Fibroblast of lung (primary cell): ENCODE results near the gene EFHC1. TPM values are rescaled to one million over a fixed set of nuclear protein-coding genes. Genes with fewer than 3 reads are reported as not detected.

Source experiments
- DNase-seq, 2 donors: peaks; one replicate each; pipeline versions ENCODE4 v3.0.0 to v3.0.0-alpha.2; 2010; ENCODE audit warnings: low read depth in 2 of 2
- H2AFZ ChIP-seq: 2 replicates; pipeline ENCODE4 v1.5.1; 2012; ENCODE audit warnings: low read length, control low read depth, inconsistent platforms
- H3K27ac ChIP-seq: 2 replicates; pipeline ENCODE4 v1.5.1; 2011; ENCODE audit warnings: low read length, control low read depth; ENCODE audit not compliant: insufficient read depth
- H3K27me3 ChIP-seq: 2 replicates; pipeline ENCODE4 v1.5.1; 2011; ENCODE audit warnings: mild to moderate bottlenecking, low read length; ENCODE audit not compliant: control insufficient read depth, insufficient read depth
- H3K36me3 ChIP-seq: 2 replicates; pipeline ENCODE4 v1.5.1; 2011; ENCODE audit warnings: low read length; ENCODE audit not compliant: control insufficient read depth, insufficient read depth
- H3K4me1 ChIP-seq: 2 replicates; pipeline ENCODE4 v1.5.1; 2011; ENCODE audit warnings: low read length; ENCODE audit not compliant: control insufficient read depth, insufficient read depth; ENCODE audit errors: extremely low read depth
- H3K4me2 ChIP-seq: 2 replicates; pipeline ENCODE4 v1.5.1; 2011; ENCODE audit warnings: low read length, control low read depth; ENCODE audit not compliant: insufficient read depth; ENCODE audit errors: extremely low read depth
- H3K4me3 ChIP-seq, 4 experiments: fragments of 200-600 bp in 1 of 4; sonication (generic) in 1 of 4; replicated peaks in 1 of 4; 2 replicates each; pipeline ENCODE4 v1.5.1; 2011 to 2016; ENCODE audit warnings: low read length in 4 of 4, low read depth in 3 of 4, mild to moderate bottlenecking in 3 of 4, control low read depth in 2 of 4, inconsistent platforms in 1 of 4, mixed read lengths in 1 of 4; ENCODE audit not compliant: insufficient read depth in 1 of 4; ENCODE audit errors: control extremely low read depth in 1 of 4
- H3K79me2 ChIP-seq: 2 replicates; pipeline ENCODE4 v1.5.1; 2012; ENCODE audit warnings: mild to moderate bottlenecking, low read length, inconsistent platforms; ENCODE audit not compliant: control insufficient read depth, insufficient read depth
- H3K9ac ChIP-seq: 2 replicates; pipeline ENCODE4 v1.5.1; 2011; ENCODE audit warnings: mild to moderate bottlenecking, low read length, control low read depth; ENCODE audit not compliant: insufficient read depth
- H3K9me3 ChIP-seq: 2 replicates; pipeline ENCODE4 v1.5.1; 2012; ENCODE audit warnings: low read depth, low read length; ENCODE audit not compliant: control insufficient read depth, insufficient read depth
- H4K20me1 ChIP-seq: 2 replicates; pipeline ENCODE4 v1.5.1; 2011; ENCODE audit warnings: low read length; ENCODE audit not compliant: control insufficient read depth, insufficient read depth; ENCODE audit errors: extremely low read depth
- EZH2 ChIP-seq: IDR thresholded peaks from 2 replicates; pipeline ENCODE4 v1.5.1; 2012; ENCODE audit warnings: low read length, control low read depth, mild to moderate bottlenecking; ENCODE audit errors: missing control alignments
- polyA plus RNA-seq, 2 donors: library from polyadenylated mRNA; depleted of rRNA in 1 of 2; stranded (reverse) in 1 of 2; unstranded in 1 of 2; fragments of >200 nt; gene quantifications; 2 replicates each; pipeline ENCODE4 v1.2.1, GENCODE V29; 2011 to 2012; ENCODE audit warnings: missing spikeins in 1 of 2
- total RNA-seq: library from RNA; depleted of rRNA; stranded (reverse); fragments of >200 nt; gene quantifications from 2 replicates; pipeline ENCODE4 v1.2.1, GENCODE V29; 2014
- TF ChIP-seq, protein P1 (sequence below), 2 donors: IDR thresholded peaks in 1 of 2; conservative IDR thresholded peaks in 1 of 2; 1 replicate in 1 of 2; 2 replicates in 1 of 2; pipeline ENCODE4 v1.5.1; 2011 to 2012; ENCODE audit warnings: low read length in 2 of 2, control low read depth in 1 of 2, inconsistent platforms in 1 of 2, low read depth in 1 of 2, mild to moderate bottlenecking in 1 of 2

Gene EFHC1
- total and polyA plus RNA-seq, 2 donors (not counting 1 experiment from before 2014, with no cell fraction given), result 29.4 to 32.9 TPM

GRCh38 chr6:52564856-52565255 is 144.7 kb downstream of the EFHC1 start:
- Histone ChIP-seq H3K27me3 (no peaks in the 10 kb centered on the region), H2AFZ (no peak overlapping the region), H4K20me1 (no peaks in the 10 kb centered on the region), H3K9me3 (no peaks in the 10 kb centered on the region), H3K4me3 (no peak overlapping the region), H3K79me2 (peaks cover 95% of the 10 kb centered on the region), H3K4me2 (no peak overlapping the region), H3K9ac (no peak overlapping the region), H3K27ac (no peak overlapping the region), H3K4me1 (peaks cover 41% of the 10 kb centered on the region), H3K36me3 (peaks cover 4% of the 10 kb centered on the region)
- TF ChIP-seq, protein P1, sequence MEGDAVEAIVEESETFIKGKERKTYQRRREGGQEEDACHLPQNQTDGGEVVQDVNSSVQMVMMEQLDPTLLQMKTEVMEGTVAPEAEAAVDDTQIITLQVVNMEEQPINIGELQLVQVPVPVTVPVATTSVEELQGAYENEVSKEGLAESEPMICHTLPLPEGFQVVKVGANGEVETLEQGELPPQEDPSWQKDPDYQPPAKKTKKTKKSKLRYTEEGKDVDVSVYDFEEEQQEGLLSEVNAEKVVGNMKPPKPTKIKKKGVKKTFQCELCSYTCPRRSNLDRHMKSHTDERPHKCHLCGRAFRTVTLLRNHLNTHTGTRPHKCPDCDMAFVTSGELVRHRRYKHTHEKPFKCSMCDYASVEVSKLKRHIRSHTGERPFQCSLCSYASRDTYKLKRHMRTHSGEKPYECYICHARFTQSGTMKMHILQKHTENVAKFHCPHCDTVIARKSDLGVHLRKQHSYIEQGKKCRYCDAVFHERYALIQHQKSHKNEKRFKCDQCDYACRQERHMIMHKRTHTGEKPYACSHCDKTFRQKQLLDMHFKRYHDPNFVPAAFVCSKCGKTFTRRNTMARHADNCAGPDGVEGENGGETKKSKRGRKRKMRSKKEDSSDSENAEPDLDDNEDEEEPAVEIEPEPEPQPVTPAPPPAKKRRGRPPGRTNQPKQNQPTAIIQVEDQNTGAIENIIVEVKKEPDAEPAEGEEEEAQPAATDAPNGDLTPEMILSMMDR (conservative IDR thresholded peaks at IDR 0.05 in 1 of 2, IDR thresholded peaks at IDR 0.05 in 1 of 2; ENCODE audit: low read depth in 1 of 2, low read length in 2 of 2), result no peak
- TF ChIP-seq EZH2, result no peak
- no peak for DNase-seq

DNA sequence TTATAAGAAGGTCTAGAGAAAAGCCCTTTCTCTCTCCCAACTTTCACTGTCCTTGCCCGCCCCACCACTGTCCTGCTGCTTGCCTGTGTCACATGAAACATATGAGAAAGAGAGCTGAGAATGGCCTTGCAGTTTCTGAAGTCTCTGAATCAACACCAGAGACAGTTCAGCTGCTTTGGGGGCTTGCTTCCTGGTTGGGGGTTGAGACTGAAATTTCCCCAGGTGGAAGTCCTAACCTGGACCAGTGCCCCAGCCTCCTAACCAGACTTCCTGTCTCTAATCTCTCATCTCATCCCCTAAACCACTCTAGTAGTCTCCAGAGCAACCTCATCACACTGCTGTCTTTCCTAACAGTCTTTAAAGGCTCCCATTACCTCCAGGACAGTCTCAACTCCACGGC is 146.1 kb downstream of the EFHC1 start:
- H3K79me2 ChIP-seq, result peaks cover 96% of the 10 kb centered on the region
- H3K4me3 ChIP-seq, result no peak overlapping the region
- H3K36me3 ChIP-seq, result peaks cover 4% of the 10 kb centered on the region
- TF ChIP-seq, protein P1 (conservative IDR thresholded peaks at IDR 0.05 in 1 of 2, IDR thresholded peaks at IDR 0.05 in 1 of 2; ENCODE audit: low read depth in 1 of 2, low read length in 2 of 2), result no peak
- TF ChIP-seq EZH2, result no peak
- no peak overlapping the region for H2AFZ ChIP-seq
- H3K27me3 ChIP-seq, result no peaks in the 10 kb centered on the region
- no peak overlapping the region for H3K9ac ChIP-seq
- H4K20me1 ChIP-seq, result peaks cover 3% of the 10 kb centered on the region
- peaks cover 47% of the 10 kb centered on the region for H3K4me1 ChIP-seq
- no peak overlapping the region for H3K4me2 ChIP-seq
- DNase-seq, result no peak
- peak overlapping the region; percentile 87 for H3K27ac ChIP-seq
- no peaks in the 10 kb centered on the region for H3K9me3 ChIP-seq

- no peak overlapping the region for H3K4me2 ChIP-seq
- H4K20me1 ChIP-seq, result peaks cover 3% of the 10 kb centered on the region
- no peaks in the 10 kb centered on the region for H3K27me3 ChIP-seq
- TF ChIP-seq, protein P1 (conservative IDR thresholded peaks at IDR 0.05 in 1 of 2, IDR thresholded peaks at IDR 0.05 in 1 of 2; ENCODE audit: low read depth in 1 of 2, low read length in 2 of 2), result no peak
- no peak for TF ChIP-seq EZH2
- peak overlapping the region; percentile 87 for H3K27ac ChIP-seq
- no peak overlapping the region for H3K4me3 ChIP-seq
- H2AFZ ChIP-seq, result no peak overlapping the region
- no peaks in the 10 kb centered on the region for H3K9me3 ChIP-seq
- H3K9ac ChIP-seq, result no peak overlapping the region
- DNase-seq, result peak; percentile 92 to 99
- peaks cover 97% of the 10 kb centered on the region for H3K79me2 ChIP-seq
- peaks cover 4% of the 10 kb centered on the region for H3K36me3 ChIP-seq
- H3K4me1 ChIP-seq, result peaks cover 51% of the 10 kb centered on the region
These were observed 146.7 kb downstream of the EFHC1 start for GRCh38 chr6:52566853-52567279.
